ENCODE data around the gene PRSS21.
A peak's percentile ranks its signal among the peaks of the same experiment; 100 is the strongest.

Gene PRSS21

DNA sequence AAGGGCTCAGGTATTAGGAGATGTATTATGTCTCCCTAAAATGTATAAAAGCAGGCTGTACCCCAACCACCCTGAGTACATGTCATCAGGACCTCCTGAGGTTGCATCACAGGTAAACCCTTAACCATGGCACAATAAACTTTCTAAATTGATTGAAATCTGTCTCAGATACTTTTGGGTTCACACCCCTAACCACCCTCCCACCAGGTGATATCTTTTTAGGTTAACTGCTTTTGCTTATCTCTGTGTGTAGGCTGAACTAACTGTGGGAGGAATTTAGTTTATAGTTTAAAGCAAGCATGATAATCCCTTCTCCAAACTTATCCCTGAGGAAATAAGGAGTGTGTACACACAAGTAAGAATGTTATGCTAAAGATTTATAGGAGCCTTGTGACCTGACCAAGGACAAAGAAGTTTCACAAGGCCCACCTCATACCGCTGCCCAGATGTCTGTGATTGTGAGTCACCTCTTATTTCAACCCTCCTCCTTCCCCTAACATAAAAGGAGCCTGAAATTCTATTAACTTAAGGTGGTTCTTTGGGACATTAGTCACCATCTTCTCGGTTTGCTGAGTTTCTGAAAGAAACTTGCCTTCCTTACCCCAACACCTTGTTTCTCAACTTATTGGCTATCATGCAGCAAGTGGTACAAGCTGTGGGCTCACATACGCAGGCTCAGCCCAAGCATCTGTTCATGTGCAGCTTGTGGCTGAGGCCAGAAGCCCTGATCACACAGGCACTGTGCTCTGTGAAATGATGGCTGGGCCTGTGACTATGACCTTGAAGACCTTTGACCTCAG lies 29.7 kb downstream of the PRSS21 start:
- no peak for DNase-seq

DNA sequence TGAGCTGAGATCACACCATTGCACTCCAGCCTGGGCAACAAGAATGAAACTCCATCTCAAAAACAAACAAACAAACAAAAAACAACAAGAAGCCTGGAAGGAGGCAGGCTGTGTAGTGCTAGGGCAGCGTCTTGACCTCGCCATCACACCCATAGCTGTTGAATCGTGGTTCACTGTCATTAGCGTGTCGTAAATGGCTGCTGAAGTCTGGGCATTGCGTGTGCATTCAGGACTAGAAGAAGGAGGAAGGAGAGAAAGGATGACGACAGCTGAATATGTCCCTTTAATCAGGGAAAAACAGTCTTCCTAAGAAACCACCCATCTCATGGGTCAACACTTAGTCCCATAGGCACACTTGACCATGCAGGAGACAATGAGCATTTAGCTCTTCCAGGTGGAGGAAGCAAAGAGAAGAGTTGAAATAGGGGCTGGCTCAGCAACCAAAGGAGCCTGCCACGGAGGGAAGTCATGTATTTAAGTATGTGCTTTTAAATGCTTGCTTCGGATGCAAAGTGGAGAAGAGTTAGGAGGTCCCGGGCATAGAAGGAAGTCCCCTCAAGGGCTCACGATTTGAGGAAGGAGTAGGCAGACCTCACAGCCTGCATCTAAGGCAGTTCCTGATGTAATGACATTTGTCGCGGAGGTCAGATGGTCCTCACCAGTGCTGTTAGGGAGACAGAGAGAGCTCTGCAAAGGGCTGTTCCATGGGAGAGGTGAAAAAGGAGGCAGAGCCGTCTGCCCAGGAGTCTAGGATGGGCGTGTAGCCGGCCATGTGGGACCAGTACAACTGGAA lies 32.1 kb downstream of the PRSS21 start:
- DNase-seq, result no peak

DNA sequence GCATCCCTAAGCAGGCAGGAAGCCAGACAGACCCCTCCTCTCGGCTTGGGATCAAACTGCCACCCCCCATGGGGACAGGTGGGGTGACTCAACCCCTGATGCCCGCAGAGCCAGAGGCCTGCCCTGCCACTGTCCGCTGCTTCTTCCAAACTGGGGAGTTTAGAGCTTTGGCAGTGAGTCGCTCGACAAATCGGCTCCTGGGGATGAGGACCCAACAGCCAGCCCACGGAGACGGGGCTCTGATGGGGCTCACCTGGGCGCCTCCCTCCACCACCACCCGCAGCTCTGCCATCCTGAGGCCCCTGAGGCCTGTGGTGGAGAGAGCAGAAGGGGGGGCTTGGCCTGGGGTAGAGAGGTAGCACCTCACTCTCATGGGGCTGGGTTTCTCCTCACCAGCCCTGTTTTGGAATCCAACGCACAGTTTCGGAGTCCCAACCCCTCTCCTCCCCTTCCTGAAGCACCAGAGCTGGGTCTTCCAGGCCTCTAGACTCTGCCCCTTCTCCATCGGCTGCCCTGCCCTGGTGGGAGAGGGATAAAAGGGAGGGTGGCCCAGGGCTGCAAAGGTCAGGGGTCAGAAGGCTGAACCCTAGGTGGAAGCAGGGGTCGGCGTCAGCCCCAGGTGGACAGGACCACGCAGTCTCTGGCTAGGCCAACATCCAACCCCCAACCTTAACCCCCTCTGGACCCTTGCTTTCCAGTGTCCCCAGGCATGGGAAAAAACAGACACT lies 35.1 kb downstream of the PRSS21 start:
- no peak for DNase-seq

DNA sequence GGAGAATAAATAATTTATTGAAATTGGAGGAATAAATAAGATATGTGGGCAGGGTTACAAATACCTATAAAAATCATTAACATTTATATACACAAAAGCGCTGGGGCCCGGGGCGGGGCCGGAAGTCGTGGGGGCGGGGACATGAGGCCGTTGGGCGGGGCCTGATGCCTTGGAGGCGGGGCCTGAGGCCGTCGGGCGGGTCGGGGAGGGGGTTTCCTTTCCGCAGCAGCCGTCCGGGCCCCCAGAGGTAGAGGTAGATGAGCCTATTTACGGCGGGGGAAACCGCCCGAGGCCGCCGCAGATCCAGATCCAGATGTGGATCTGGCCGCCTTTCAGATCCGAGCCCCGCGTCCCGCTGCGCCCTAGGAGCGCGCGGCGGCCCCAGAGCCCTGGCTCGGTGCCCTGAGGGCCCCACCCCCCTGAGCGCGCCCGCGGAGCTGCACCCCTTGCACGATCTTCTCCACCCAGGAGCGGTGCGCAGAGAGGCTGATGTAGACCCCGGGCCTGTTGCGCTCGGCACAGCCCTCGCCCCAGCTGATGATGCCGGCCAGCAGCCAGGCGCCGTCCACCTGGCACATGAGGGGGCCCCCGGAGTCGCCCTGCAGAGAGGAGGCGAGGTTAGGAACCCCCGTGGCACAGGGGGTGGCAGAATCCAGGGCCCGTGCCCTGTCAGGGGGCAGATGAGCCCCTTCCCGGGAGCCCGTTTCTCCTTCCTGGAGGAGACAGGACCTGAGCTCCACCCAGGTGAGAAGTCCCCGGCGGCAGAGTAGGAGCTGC lies 35.9 kb downstream of the PRSS21 start:
- no peak for DNase-seq

- DNase-seq, result no peak
Measured at GRCh38 chr16:2853531-2854073, 36.6 kb downstream of the PRSS21 start.

DNA sequence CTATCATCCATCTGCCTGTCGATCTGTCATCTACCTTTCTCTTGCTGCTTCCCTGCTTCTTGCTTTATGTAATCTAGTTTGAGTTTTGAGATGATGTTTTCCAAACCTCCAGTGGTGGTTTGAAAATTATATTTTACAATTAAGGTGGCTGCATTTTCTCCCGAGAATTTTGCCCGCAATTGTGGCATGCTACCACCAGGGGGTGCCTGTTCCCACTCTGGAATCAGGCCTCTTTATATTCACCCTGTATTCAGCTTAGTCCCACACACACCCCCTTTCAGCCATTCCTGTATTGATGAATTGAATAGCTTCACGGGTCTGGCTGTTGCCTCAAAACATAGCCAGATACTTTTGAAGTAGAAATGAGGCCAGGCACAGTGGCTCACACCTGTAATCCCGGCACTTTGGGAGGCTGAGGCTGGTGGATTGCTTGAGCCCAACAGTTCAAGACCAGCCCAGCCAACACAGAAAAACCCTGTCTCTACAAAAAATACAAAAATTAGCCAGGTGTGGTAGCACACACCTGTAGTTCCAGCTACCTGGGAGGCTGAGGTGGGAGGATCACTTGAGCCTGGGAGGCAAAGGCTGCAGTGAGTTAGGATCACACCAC lies 37.8 kb downstream of the PRSS21 start:
- no peak for DNase-seq

DNA sequence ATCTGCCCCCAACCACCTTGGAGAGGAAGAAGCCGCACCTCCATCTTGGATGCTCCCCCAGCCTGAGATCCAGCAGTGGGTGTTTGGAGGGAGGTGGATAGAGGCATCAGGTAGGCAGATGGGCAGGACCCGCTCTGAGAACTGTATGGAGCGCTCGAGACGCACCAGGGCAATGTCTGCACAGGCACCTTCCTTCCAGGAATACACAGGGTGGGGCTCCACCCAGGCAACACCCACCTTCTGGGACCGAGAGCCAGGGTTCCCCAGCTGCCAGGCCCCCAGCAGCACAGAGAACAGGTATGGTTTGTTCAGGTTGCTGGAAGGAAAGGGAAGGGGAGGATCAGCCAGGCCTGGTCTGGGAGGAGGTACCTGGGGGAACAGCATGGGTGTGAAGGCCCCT lies 38.5 kb downstream of the PRSS21 start:
- no peak for DNase-seq

- peak in 1 of 2 experiments; percentile 38 for DNase-seq
Measured at GRCh38 chr16:2856061-2856670, 39.1 kb downstream of the PRSS21 start.

- DNase-seq, result no peak
Measured at GRCh38 chr16:2856686-2857450, 39.8 kb downstream of the PRSS21 start.

DNA sequence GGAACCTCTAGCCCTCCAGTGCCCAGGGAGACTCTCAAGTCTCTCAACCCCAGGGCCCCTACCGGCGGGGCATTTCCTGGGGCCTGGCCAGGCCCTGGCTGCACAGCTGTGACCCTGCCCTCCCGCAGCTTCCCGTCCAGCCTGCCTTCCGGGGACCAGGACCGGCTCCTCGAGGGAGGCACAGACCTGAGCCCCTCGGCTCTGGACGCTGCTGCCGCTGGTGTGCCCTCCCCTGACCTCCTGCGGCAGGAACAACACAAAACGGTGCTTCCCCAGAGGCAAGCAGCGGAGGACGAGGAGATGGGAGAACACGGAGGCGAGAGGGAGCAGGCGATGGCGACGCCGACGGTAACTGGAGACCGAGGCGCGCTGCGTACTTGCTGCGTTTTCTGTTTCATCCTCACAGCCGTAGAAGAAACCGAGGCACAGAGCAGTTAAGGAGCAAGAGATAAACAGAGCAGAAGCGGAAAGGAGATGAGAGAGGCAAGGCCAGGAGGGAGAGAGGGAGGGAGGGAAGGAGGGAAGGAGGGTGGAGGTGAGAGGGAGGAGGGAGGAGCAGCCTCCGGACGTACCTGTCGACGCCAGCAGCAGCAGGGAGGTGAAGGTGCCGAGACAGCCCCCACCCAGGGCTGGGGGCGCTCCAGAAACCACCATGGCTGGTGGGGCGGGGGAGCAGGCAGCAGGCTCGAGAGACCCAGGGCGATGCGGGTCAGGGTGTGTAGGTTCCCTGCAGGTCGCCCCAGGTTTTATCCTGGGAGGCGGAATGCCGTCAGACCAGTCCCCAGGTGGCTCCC lies 40.6 kb downstream of the PRSS21 start, which contains the start of gene PRSS22:
Gene PRSS22, minus strand, starts transcription at position 720 of the 794 bp plus-strand sequence. Its CDS starts 66 bp downstream, at position 654.
- peak in 1 of 2 experiments; percentile 35 for DNase-seq

- DNase-seq, result peak in 1 of 2 experiments; percentile 65
Measured at GRCh38 chr16:2858245-2859025, 41.4 kb downstream of the PRSS21 start.

DNA sequence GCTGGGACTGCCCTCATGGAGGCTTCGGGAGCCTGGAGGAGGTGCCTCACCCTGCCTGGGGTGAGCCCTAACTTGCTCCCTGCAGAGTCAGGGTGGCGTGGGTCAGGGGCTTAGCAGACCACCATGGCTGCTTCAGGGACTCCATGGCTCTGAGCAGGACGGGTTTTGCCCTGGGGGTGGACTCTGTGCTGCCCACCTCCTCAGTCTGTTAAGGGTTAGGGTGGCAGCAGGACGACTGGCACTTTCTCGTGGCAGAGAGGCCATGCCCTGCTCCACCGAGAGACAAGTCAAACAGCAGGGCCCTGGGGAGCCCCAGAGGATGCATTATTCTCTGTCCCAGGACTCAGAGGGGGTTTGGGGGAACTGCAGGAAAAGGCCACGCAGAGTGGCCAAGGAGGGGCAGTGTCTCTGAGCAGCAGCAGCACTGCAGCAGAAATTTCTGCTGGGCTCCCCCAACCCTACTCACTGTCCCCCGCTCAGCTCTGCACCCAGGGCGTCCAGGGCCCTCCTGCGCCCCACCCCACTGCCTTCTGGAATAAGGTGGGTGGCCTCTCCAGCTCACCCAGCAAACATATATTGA lies 42.7 kb downstream of the PRSS21 start:
- no peak for DNase-seq

- no peak for DNase-seq
Measured at GRCh38 chr16:2860826-2861567, 44.0 kb downstream of the PRSS21 start.

GRCh38 chr16:2865651-2866050 lies 48.6 kb downstream of the PRSS21 start:
- no peak for DNase-seq

DNA sequence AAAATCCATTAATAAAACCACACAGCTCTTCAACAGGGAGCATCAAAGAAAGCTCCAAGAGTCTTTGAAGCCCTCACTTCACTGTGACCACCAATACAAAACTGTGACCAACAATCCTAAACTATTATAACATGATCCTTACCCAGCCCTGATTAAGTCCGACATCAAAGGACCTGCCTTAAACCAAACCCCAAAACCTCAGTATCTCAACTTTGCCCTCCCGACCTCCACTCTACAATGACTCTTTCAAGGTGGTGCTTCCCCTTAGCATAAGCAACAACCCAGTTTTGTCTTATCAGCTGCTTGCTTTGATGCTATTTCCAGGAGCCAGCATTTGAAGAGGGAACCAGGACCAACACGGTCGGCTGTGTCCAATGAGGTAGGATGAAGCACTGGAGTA lies 49.4 kb downstream of the PRSS21 start:
- no peak for DNase-seq

DNA sequence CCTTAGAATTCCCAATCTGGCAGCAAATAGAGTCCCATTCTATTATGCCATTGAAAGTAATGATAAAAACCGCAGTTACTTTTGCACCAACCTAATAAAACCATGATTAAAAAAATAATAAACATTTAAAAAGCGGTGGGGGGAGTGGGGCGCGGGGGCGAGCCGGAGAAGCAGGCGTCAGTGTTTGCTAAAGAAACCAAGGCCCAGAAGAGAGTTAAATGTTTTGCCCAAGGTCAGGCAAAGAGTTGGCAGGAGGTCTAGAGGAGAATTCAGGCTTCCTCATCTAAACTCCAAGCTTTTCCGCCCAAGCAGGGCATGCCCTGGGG lies 50.6 kb downstream of the PRSS21 start:
- no peak for DNase-seq

GRCh38 chr16:2867987-2868789 lies 51.2 kb downstream of the PRSS21 start:
- peak; percentile 76 to 90 for DNase-seq

Measured in NCI-H526 (cell line).